Calu3 (cell line): ENCODE measurements around the gene NUMA1. TPM values are rescaled to one million over a fixed set of nuclear protein-coding genes. Genes with fewer than 3 reads are reported as not detected.

ENCODE experiments used
- BruUV-seq: library from RNA; stranded (reverse); fragments of 400-500 nt; replicated peaks from 2 replicates; lab custom pipeline; 2021; lab: Mats Ljungman, UMichigan
- CTCF ChIA-PET: fragments of 300-600 bp; sonication (Branson Sonifier 250); formaldehyde crosslinking; loops from one replicate; lab custom pipeline; 2022; ENCODE audit warnings: antibody characterized with exemption; lab: Charles Lee
- DNase-seq: peaks from one replicate; pipeline ENCODE4 v3.0.0; 2022
- H3K27ac Mint-ChIP-seq: one replicate; pipeline ENCODE4 v1.8.0; 2022; ENCODE audit warnings: mixed read lengths; ENCODE audit not compliant: unreplicated experiment
- H3K27me3 Mint-ChIP-seq: one replicate; pipeline ENCODE4 v1.8.0; 2022; ENCODE audit warnings: mixed read lengths; ENCODE audit not compliant: unreplicated experiment
- H3K36me3 Mint-ChIP-seq: one replicate; pipeline ENCODE4 v1.8.0; 2022; ENCODE audit warnings: mild to moderate bottlenecking, moderate library complexity, mixed read lengths; ENCODE audit not compliant: insufficient read depth, unreplicated experiment
- H3K4me1 Mint-ChIP-seq: one replicate; pipeline ENCODE4 v1.8.0; 2022; ENCODE audit warnings: mild to moderate bottlenecking, low read depth, mixed read lengths; ENCODE audit not compliant: unreplicated experiment
- H3K4me3 Mint-ChIP-seq: one replicate; pipeline ENCODE4 v1.8.0; 2022; ENCODE audit warnings: mild to moderate bottlenecking, low read depth, moderate library complexity, mixed read lengths; ENCODE audit not compliant: unreplicated experiment
- H3K9me3 Mint-ChIP-seq: one replicate; pipeline ENCODE4 v1.8.0; 2022; ENCODE audit warnings: low read depth, mixed read lengths; ENCODE audit not compliant: unreplicated experiment
- intact Hi-C: fragments of 100-400 bp; cut with micrococcal nuclease; formaldehyde crosslinking; loops from one replicate; pipeline ENCODE4 v1.10.0; 2022; ENCODE audit not compliant: unreplicated experiment
- total RNA-seq: library from RNA; stranded (reverse); gene quantifications from 2 replicates; pipeline ENCODE4 v1.2.3, GENCODE V29; 2022
- TF ChIP-seq, protein P1 (sequence below): fragments of 200-600 bp; IDR thresholded peaks from one replicate; pipeline ENCODE4 v1.8.0; 2022; ENCODE audit warnings: antibody characterized with exemption; ENCODE audit not compliant: unreplicated experiment

Gene NUMA1
- total RNA-seq, 1 experiment from 2014 or later: 146 TPM

DNA sequence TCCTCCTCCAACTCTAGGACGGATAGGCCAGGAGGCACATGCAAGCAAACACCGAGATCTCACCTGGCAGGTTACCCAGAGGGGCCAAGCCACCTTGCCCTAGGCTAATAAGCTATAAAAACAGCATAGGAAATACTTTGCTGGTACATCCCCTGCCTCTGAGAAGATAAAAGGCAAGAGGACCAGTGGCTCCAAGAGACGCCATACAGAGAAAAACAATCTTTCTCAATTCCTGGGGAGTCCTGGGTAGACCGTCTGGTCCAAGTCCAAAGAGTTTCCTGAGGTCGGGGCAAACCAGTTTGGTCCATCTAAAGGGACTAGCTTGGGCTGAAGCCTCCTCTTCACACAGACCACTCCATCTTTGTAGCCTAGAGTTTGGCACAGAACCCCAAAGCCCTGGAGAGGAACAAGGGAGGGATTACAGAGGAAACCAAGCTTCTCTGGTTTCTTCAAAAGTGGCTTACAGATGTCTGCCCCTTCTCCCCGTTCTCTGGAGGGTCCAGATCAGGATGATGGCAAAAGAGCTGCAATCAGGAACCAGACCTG, 40.4 kb downstream of the NUMA1 start:
- no TSS peak for BruUV-seq
- TF ChIP-seq, protein P1, sequence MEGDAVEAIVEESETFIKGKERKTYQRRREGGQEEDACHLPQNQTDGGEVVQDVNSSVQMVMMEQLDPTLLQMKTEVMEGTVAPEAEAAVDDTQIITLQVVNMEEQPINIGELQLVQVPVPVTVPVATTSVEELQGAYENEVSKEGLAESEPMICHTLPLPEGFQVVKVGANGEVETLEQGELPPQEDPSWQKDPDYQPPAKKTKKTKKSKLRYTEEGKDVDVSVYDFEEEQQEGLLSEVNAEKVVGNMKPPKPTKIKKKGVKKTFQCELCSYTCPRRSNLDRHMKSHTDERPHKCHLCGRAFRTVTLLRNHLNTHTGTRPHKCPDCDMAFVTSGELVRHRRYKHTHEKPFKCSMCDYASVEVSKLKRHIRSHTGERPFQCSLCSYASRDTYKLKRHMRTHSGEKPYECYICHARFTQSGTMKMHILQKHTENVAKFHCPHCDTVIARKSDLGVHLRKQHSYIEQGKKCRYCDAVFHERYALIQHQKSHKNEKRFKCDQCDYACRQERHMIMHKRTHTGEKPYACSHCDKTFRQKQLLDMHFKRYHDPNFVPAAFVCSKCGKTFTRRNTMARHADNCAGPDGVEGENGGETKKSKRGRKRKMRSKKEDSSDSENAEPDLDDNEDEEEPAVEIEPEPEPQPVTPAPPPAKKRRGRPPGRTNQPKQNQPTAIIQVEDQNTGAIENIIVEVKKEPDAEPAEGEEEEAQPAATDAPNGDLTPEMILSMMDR: no peak
- H3K4me1 Mint-ChIP-seq: peaks cover 27% of the 10 kb centered on the region
- DNase-seq: no peak
- H3K36me3 Mint-ChIP-seq: peaks cover 14% of the 10 kb centered on the region
- H3K27ac Mint-ChIP-seq: no peak overlapping the region
- intact Hi-C loops: loop anchor here (5.0 kb wide), 1 partner anchor 37 kb away; no protein-coding TSS in a partner anchor
- H3K4me3 Mint-ChIP-seq: no peak overlapping the region
- CTCF ChIA-PET: interaction anchor here (0.7 to 1.8 kb wide), 9 partner anchors 14 to 144 kb away, joined by 3 to 14 read pairs (median 3); no protein-coding TSS in a partner anchor
- H3K9me3 Mint-ChIP-seq: no peaks in the 10 kb centered on the region
- H3K27me3 Mint-ChIP-seq: no peaks in the 10 kb centered on the region

DNA sequence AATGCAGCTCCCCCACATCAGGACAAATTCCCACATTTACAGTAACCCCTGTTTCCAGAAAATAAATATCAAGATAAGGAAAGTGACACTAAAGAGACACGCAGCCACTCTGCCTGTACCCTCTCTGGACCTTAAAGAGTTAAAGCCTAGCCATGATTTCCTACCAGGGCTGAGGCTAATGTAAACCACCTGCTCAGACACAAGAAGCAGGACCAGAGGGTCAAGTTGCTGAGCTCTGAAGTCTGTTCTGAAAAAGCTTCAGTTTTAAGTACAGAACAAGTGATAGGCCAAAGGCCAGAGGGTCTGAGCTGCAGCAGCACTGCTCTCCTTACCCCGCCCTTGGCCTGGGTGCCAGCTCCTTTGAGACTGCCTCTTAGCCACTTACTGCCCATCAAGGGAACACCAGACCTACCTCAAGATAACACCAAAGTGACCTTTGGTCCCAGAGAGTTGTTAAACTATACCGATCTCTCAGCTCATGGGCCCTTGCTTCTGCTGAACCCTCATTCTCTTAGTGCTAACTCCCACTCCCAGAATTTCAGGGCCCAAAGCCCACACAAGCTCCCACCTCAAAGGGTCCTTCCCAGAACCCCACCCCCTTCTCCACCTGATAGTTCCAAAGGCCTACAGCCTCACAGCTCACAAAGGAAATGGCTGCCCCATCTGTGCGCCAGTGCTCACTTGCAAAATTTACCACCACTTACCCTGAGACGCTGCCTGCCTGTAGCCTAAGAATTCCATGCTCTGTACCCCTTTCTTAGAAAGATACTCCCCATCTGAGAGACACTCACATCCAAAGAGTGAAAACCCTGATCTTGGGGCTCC, 41.1 kb downstream of the NUMA1 start:
- no peak for DNase-seq
- CTCF ChIA-PET: interaction anchor here (0.7 to 1.6 kb wide), 7 partner anchors 8 to 392 kb away, joined by 3 to 4 read pairs (median 3); no protein-coding TSS in a partner anchor
- TF ChIP-seq, protein P1: no peak
- BruUV-seq: no TSS peak
- intact Hi-C loops: no loop called here
- Mint-ChIP-seq H3K27ac (no peak overlapping the region), H3K27me3 (no peaks in the 10 kb centered on the region), H3K4me1 (peaks cover 27% of the 10 kb centered on the region), H3K9me3 (no peaks in the 10 kb centered on the region), H3K4me3 (no peak overlapping the region), H3K36me3 (peaks cover 14% of the 10 kb centered on the region)

DNA sequence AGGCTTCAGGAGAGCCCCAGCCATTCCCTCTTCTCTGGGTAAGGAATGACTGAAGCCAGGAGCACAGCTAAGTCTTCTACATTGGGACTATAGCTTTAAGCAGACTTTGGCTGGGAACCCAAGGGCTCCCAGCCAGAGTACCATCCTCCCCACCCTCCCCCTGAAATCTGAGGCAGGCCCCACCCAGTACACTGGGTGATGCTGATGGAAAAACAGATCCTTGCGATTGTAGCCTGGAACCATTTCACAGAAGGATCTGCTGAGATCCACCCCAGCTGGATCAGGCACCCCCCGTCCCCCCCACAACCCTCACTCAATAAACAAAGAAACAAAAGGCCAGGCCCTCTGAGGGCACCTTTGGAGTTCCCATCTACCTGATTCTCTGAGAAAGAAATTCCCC, 41.9 kb downstream of the NUMA1 start:
- H3K4me3 Mint-ChIP-seq: no peak overlapping the region
- peaks cover 27% of the 10 kb centered on the region for H3K4me1 Mint-ChIP-seq
- TF ChIP-seq, protein P1: no peak
- intact Hi-C loops: no loop called here
- CTCF ChIA-PET: interaction anchor here (0.7 to 1.3 kb wide), 2 partner anchors 9 to 393 kb away, joined by 3 to 4 read pairs; no protein-coding TSS in a partner anchor
- no TSS peak for BruUV-seq
- H3K36me3 Mint-ChIP-seq: peaks cover 14% of the 10 kb centered on the region
- H3K27ac Mint-ChIP-seq: no peak overlapping the region
- H3K9me3 Mint-ChIP-seq: no peaks in the 10 kb centered on the region
- no peak for DNase-seq
- H3K27me3 Mint-ChIP-seq: no peaks in the 10 kb centered on the region

DNA sequence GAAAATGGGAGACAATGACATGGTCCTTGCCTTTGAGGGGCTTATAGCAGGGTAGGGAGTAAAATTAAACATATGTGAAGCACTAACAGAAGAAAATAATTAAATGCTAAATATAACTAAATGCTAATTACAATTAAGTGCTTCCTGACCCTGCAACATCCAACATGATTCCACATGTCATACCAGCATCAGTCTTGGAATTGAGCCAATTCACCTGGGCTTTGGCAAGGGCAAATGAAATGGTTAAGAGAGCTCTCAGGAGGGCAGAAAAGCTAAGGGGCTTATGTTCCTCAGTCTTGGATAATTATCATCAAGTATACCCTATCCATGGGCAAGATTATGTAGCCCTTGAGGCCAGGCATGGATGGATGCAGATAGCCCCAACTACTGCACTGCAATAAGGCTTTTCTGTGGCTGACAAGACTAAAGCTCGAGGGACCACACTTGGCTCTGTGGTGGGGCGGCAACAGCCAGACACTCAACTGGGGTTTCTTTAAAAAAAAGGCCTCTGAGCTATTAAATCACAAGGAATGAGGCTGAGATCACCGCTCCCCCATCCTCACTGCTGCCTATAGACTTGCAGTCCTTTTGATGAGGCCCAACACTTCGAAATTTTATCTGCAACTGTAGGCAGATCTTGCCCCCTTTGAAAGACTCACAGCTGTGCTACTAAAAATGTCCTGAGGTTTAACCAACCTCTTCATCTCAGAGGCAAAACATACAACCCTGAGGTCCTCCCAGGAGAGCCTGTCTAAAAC, 42.6 kb downstream of the NUMA1 start:
- H3K27me3 Mint-ChIP-seq: no peaks in the 10 kb centered on the region
- no peak overlapping the region for H3K4me3 Mint-ChIP-seq
- CTCF ChIA-PET: no interaction called here
- BruUV-seq: no TSS peak
- peaks cover 21% of the 10 kb centered on the region for H3K4me1 Mint-ChIP-seq
- no peak for DNase-seq
- peaks cover 19% of the 10 kb centered on the region for H3K36me3 Mint-ChIP-seq
- TF ChIP-seq, protein P1: no peak
- intact Hi-C loops: no loop called here
- no peak overlapping the region for H3K27ac Mint-ChIP-seq
- H3K9me3 Mint-ChIP-seq: no peaks in the 10 kb centered on the region
